Measurements from ENCODE around the gene DTNA. TPM values are rescaled to one million over a fixed set of nuclear protein-coding genes. Genes with fewer than 3 reads are reported as not detected.

Gene DTNA
- total and polyA plus RNA-seq, 2 donors (not counting 1 experiment from before 2014, with no cell fraction given) = 38.8 to 49.8 TPM

- no peak for DNase-seq (ENCODE audit: low read depth in 2 of 2)
- Histone ChIP-seq H3K9me3 (ENCODE audit: control insufficient read depth, insufficient read depth, low read depth, low read length) (no peaks in the 10 kb centered on the region), H3K4me3 (replicated peaks in 1 of 4; ENCODE audit: control extremely low read depth in 1 of 4, insufficient read depth in 1 of 4, low read depth in 3 of 4, low read length in 4 of 4) (no peak overlapping the region), H3K36me3 (ENCODE audit: control insufficient read depth, insufficient read depth, low read length) (no peaks in the 10 kb centered on the region), H3K27me3 (ENCODE audit: control insufficient read depth, insufficient read depth, low read length) (no peaks in the 10 kb centered on the region), H3K4me1 (ENCODE audit: control insufficient read depth, extremely low read depth, insufficient read depth, low read length) (peaks cover 4% of the 10 kb centered on the region), H4K20me1 (ENCODE audit: control insufficient read depth, extremely low read depth, insufficient read depth, low read length) (no peaks in the 10 kb centered on the region), H3K79me2 (ENCODE audit: control insufficient read depth, insufficient read depth, low read length) (no peaks in the 10 kb centered on the region), H3K4me2 (ENCODE audit: extremely low read depth, insufficient read depth, low read length) (no peak overlapping the region), H3K27ac (ENCODE audit: insufficient read depth, low read length) (no peak overlapping the region), H2AFZ (ENCODE audit: low read length) (no peak overlapping the region), H3K9ac (ENCODE audit: insufficient read depth, low read length) (no peak overlapping the region)
- TF ChIP-seq CTCF (conservative IDR thresholded peaks at IDR 0.05 in 1 of 2, IDR thresholded peaks at IDR 0.05 in 1 of 2; ENCODE audit: low read depth in 1 of 2, low read length in 2 of 2) (no peak), EZH2 (IDR thresholded peaks at IDR 0.05; ENCODE audit: low read length, missing control alignments) (no peak)
These were observed 16.3 kb downstream of the DTNA start for GRCh38 chr18:34726286-34727004.

GRCh38 chr18:34729264-34729663, 19.2 kb downstream of the DTNA start:
- Histone ChIP-seq H3K9me3 (ENCODE audit: control insufficient read depth, insufficient read depth, low read depth, low read length) (no peaks in the 10 kb centered on the region), H3K4me3 (replicated peaks in 1 of 4; ENCODE audit: control extremely low read depth in 1 of 4, insufficient read depth in 1 of 4, low read depth in 3 of 4, low read length in 4 of 4) (no peak overlapping the region), H3K27ac (ENCODE audit: insufficient read depth, low read length) (no peak overlapping the region), H3K4me1 (ENCODE audit: control insufficient read depth, extremely low read depth, insufficient read depth, low read length) (peaks cover 4% of the 10 kb centered on the region), H2AFZ (ENCODE audit: low read length) (no peak overlapping the region), H4K20me1 (ENCODE audit: control insufficient read depth, extremely low read depth, insufficient read depth, low read length) (no peaks in the 10 kb centered on the region), H3K4me2 (ENCODE audit: extremely low read depth, insufficient read depth, low read length) (no peak overlapping the region), H3K27me3 (ENCODE audit: control insufficient read depth, insufficient read depth, low read length) (no peaks in the 10 kb centered on the region), H3K9ac (ENCODE audit: insufficient read depth, low read length) (no peak overlapping the region), H3K36me3 (ENCODE audit: control insufficient read depth, insufficient read depth, low read length) (no peaks in the 10 kb centered on the region), H3K79me2 (ENCODE audit: control insufficient read depth, insufficient read depth, low read length) (no peaks in the 10 kb centered on the region)
- TF ChIP-seq EZH2 (IDR thresholded peaks at IDR 0.05; ENCODE audit: low read length, missing control alignments) = no peak
- peak; percentile 27 to 58 for TF ChIP-seq CTCF (conservative IDR thresholded peaks at IDR 0.05 in 1 of 2, IDR thresholded peaks at IDR 0.05 in 1 of 2; ENCODE audit: low read depth in 1 of 2, low read length in 2 of 2)
- DNase-seq (ENCODE audit: low read depth in 2 of 2) = peak; percentile 32 to 36

GRCh38 chr18:34729740-34730355, 19.8 kb downstream of the DTNA start:
- H3K27ac ChIP-seq (ENCODE audit: insufficient read depth, low read length) = no peak overlapping the region

More at GRCh38 chr18:34729740-34730355, 19.8 kb downstream of the DTNA start:
- no peaks in the 10 kb centered on the region for H3K79me2 ChIP-seq (ENCODE audit: control insufficient read depth, insufficient read depth, low read length)
- H3K9ac ChIP-seq (ENCODE audit: insufficient read depth, low read length) = no peak overlapping the region
- no peaks in the 10 kb centered on the region for H4K20me1 ChIP-seq (ENCODE audit: control insufficient read depth, extremely low read depth, insufficient read depth, low read length)
- no peak overlapping the region for H3K4me3 ChIP-seq (replicated peaks in 1 of 4; ENCODE audit: control extremely low read depth in 1 of 4, insufficient read depth in 1 of 4, low read depth in 3 of 4, low read length in 4 of 4)
- no peak for DNase-seq (ENCODE audit: low read depth in 2 of 2)
- H2AFZ ChIP-seq (ENCODE audit: low read length) = no peak overlapping the region
- H3K4me1 ChIP-seq (ENCODE audit: control insufficient read depth, extremely low read depth, insufficient read depth, low read length) = peaks cover 4% of the 10 kb centered on the region
- H3K4me2 ChIP-seq (ENCODE audit: extremely low read depth, insufficient read depth, low read length) = no peak overlapping the region
- TF ChIP-seq CTCF (conservative IDR thresholded peaks at IDR 0.05 in 1 of 2, IDR thresholded peaks at IDR 0.05 in 1 of 2; ENCODE audit: low read depth in 1 of 2, low read length in 2 of 2) (no peak), EZH2 (IDR thresholded peaks at IDR 0.05; ENCODE audit: low read length, missing control alignments) (no peak)
- no peaks in the 10 kb centered on the region for H3K36me3 ChIP-seq (ENCODE audit: control insufficient read depth, insufficient read depth, low read length)
- no peaks in the 10 kb centered on the region for H3K27me3 ChIP-seq (ENCODE audit: control insufficient read depth, insufficient read depth, low read length)
- H3K9me3 ChIP-seq (ENCODE audit: control insufficient read depth, insufficient read depth, low read depth, low read length) = no peaks in the 10 kb centered on the region

Measured in fibroblast of lung (primary cell).